ENCODE measurements around the gene SOX21.

Gene SOX21

DNA sequence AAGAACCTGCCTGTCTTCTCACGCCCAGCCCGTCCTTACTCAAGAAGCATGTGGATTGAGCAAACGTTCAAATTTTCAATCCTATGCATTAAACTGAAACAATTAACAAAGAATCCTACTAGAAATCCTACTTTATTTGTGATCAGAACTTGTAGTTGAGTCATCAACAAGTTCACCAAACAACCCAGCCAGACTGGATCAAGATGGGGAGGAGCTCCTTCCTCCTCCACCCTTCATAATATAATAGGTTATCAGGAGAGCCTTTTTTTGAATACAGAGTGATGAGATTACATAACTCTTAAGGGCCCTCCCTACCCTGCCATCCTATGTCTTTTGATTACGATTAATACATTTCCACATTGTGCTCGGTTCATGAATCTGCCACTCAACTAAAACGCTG lies 32.7 kb downstream of the SOX21 start:
- no peak for DNase-seq (ENCODE audit: low read depth)

GRCh38 chr13:94678845-94679244 lies 33.5 kb downstream of the SOX21 start:
- DNase-seq (ENCODE audit: low read depth): no peak

- no peak for DNase-seq (ENCODE audit: low read depth)
Observed at GRCh38 chr13:94677799-94678198, 34.5 kb downstream of the SOX21 start.

DNA sequence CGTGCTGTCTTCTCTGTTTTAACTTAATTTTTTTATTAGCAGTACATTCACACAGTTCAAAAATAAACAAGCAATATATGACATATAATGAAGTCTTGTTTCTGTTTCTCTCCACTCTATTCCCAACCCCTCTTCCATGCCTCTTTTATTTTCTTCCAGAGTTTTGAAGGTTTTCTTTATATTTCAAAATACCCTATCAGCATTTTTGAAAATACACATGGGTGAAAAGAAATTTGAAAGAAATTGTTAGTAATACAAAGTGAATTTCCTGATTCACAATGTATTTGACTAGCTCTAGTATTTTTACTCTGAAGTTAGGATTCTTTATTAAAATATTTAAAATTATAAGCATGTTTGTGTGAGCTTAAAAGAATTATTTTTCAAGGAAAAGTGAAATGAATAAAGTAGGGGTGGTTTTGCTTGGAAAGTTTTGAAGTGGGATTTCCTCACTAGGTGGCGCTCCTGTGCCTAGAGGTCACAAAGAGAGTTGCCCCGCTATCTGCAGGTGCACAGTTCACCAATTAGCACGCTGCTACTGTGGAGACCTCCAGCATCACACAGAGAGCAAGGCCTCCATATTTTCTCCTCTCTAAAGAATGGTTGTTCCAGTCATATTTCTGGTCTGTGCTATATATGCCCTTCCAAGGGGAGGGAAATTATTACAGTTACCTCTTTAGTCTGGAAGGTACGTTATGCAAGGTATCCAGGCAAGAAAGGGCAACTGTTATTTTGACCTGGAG lies 37.6 kb downstream of the SOX21 start:
- DNase-seq (ENCODE audit: low read depth): no peak

GRCh38 chr13:94673851-94674250 lies 38.5 kb downstream of the SOX21 start:
- no peak for DNase-seq (ENCODE audit: low read depth)

GRCh38 chr13:94672400-94672799 lies 39.9 kb downstream of the SOX21 start:
- no peak for DNase-seq (ENCODE audit: low read depth)

GRCh38 chr13:94667190-94667589 lies 45.2 kb downstream of the SOX21 start:
- DNase-seq (ENCODE audit: low read depth): no peak

GRCh38 chr13:94666065-94666464 lies 46.3 kb downstream of the SOX21 start:
- no peak for DNase-seq (ENCODE audit: low read depth)

DNA sequence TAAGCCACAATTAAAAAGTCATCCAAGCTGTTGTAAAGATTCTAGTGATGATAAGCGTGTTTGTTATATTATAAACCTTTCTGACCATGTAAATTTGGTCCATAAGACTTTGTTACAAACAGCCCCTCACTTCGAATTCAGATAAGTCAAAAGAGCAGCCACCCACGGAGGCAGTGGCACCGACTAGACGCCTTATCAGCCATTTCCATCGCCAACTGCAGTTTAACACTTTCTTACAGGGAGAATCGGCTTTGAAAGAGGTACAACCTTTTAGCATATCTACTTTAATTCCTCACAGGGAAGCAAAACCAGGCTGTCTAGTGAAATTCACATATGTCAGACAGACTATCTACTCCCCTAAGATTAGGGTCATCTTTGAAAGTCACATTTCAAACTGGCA lies 47.5 kb downstream of the SOX21 start:
- DNase-seq (ENCODE audit: low read depth): no peak

DNA sequence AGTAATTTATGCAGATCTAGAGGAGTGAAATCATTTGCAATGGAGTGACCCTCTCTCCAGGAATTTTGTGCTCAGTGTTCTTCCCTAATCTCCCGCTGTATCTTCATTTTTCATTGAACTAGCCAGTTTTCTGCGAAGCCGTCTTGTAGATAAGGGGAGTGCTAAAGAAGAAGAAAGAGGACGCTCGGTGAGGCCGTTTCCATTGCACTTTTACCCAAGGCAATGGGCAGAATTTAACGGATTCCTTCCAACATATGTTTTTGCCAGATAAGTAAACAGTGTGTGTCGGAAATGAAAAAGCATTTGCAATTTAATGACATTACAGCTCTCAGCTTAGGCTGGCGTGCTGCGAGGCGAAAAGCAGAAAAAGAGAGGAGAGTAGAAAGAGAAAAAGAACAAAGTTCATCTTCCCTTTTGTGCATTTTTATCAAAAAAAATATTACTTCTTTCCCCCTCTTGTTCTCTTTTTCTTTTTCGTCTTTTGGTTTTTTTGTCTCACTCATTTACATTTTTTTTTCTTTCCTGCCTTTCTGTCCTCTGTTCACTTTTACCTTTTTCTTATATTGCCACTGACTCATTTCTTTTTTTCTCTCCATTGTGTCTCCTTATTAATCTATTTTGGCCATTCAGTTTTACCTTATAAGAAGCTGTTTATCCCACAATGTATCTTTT lies 49.9 kb downstream of the SOX21 start:
- DNase-seq (ENCODE audit: low read depth): no peak

- DNase-seq (ENCODE audit: low read depth): no peak
Observed at GRCh38 chr13:94661406-94661805, 50.9 kb downstream of the SOX21 start.

GRCh38 chr13:94660695-94661326 lies 51.5 kb downstream of the SOX21 start:
- DNase-seq (ENCODE audit: low read depth): no peak
